ENCODE data around the gene CSAG3.

Gene CSAG3

GRCh38 chrX:152798945-152799344 is 39.9 kb downstream of the CSAG3 start:
- TF ChIP-seq TAF1 (IDR thresholded peaks at IDR 0.05; ENCODE audit: low read depth) (no peak), RAD21 (IDR thresholded peaks at IDR 0.05; ENCODE audit: low read depth) (no peak), CEBPB (IDR thresholded peaks at IDR 0.05) (no peak), YY1 (IDR thresholded peaks at IDR 0.05; ENCODE audit: low read depth) (no peak)
- TF ChIP-seq, protein P1, sequence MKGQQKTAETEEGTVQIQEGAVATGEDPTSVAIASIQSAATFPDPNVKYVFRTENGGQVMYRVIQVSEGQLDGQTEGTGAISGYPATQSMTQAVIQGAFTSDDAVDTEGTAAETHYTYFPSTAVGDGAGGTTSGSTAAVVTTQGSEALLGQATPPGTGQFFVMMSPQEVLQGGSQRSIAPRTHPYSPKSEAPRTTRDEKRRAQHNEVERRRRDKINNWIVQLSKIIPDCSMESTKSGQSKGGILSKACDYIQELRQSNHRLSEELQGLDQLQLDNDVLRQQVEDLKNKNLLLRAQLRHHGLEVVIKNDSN (IDR thresholded peaks at IDR 0.05) = no peak
- TF ChIP-seq, protein P2, sequence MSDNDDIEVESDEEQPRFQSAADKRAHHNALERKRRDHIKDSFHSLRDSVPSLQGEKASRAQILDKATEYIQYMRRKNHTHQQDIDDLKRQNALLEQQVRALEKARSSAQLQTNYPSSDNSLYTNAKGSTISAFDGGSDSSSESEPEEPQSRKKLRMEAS (IDR thresholded peaks at IDR 0.05) = no peak
- TF ChIP-seq, protein P3, sequence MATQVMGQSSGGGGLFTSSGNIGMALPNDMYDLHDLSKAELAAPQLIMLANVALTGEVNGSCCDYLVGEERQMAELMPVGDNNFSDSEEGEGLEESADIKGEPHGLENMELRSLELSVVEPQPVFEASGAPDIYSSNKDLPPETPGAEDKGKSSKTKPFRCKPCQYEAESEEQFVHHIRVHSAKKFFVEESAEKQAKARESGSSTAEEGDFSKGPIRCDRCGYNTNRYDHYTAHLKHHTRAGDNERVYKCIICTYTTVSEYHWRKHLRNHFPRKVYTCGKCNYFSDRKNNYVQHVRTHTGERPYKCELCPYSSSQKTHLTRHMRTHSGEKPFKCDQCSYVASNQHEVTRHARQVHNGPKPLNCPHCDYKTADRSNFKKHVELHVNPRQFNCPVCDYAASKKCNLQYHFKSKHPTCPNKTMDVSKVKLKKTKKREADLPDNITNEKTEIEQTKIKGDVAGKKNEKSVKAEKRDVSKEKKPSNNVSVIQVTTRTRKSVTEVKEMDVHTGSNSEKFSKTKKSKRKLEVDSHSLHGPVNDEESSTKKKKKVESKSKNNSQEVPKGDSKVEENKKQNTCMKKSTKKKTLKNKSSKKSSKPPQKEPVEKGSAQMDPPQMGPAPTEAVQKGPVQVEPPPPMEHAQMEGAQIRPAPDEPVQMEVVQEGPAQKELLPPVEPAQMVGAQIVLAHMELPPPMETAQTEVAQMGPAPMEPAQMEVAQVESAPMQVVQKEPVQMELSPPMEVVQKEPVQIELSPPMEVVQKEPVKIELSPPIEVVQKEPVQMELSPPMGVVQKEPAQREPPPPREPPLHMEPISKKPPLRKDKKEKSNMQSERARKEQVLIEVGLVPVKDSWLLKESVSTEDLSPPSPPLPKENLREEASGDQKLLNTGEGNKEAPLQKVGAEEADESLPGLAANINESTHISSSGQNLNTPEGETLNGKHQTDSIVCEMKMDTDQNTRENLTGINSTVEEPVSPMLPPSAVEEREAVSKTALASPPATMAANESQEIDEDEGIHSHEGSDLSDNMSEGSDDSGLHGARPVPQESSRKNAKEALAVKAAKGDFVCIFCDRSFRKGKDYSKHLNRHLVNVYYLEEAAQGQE (IDR thresholded peaks at IDR 0.05; ENCODE audit: low read depth) = no peak

DNA sequence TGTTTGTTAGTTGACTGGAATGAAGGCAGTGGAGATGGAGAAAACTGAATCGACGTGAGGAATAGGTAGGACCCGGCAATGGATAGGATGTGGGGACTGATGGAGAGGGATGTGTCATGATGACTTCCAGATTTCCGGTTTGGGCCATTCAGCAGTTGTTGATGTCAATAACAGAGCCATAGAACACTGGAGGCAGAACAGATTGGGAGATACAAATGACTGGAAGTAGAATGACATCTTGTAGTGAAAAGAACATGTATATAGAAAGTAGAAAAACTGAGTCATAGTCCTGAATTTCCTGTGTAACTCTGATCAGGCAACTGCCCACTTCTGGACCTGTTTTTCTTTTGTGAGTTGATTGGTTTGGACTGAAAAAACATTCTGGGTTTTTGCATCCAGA is 47.0 kb downstream of the CSAG3 start:
- TF ChIP-seq CEBPB (IDR thresholded peaks at IDR 0.05) (no peak), NFIC (IDR thresholded peaks at IDR 0.05) (no peak), FOXM1 (IDR thresholded peaks at IDR 0.05; ENCODE audit: borderline replicate concordance, low read depth) (no peak), TEAD4 (IDR thresholded peaks at IDR 0.05) (no peak), YY1 (IDR thresholded peaks at IDR 0.05; ENCODE audit: low read depth) (no peak), TCF12 (IDR thresholded peaks at IDR 0.05; ENCODE audit: low read depth) (no peak), TAF1 (IDR thresholded peaks at IDR 0.05; ENCODE audit: low read depth) (no peak), EGR1 (IDR thresholded peaks at IDR 0.05) (no peak), RAD21 (IDR thresholded peaks at IDR 0.05; ENCODE audit: low read depth) (no peak), ZBTB7A (IDR thresholded peaks at IDR 0.05; ENCODE audit: low read depth) (no peak), EP300 (IDR thresholded peaks at IDR 0.05; ENCODE audit: borderline replicate concordance) (no peak), CREB1 (IDR thresholded peaks at IDR 0.05; ENCODE audit: low read depth) (no peak)
- TF ChIP-seq, protein P2 (IDR thresholded peaks at IDR 0.05) = no peak
- TF ChIP-seq, protein P3 (IDR thresholded peaks at IDR 0.05; ENCODE audit: low read depth) = no peak
- TF ChIP-seq, protein P1 (IDR thresholded peaks at IDR 0.05) = no peak

Data from Ishikawa (cell line).